ENCODE data around the gene VRK1.

GRCh38 chr14:96920023-96920422 lies 122.8 kb downstream of the VRK1 start:
- TF ChIP-seq CTCF (IDR thresholded peaks at IDR 0.05): no peak
- no peak for TF ChIP-seq POLR2A (IDR thresholded peaks at IDR 0.05)
- TF ChIP-seq POLR2AphosphoS5 (IDR thresholded peaks at IDR 0.05): no peak
- no peak for TF ChIP-seq EP300 (IDR thresholded peaks at IDR 0.05)
